NB4 (cell line): Measurements from ENCODE around the gene ASPHD2.

Source experiments
- DNase-seq: peaks from one replicate; pipeline ENCODE4 v3.0.0; 2010; ENCODE audit warnings: low read depth
- H3K4me3 ChIP-seq: one replicate; pipeline ENCODE4 v1.5.1; 2011; ENCODE audit warnings: mild to moderate bottlenecking, low read depth, low read length, moderate library complexity
- MYC ChIP-seq: IDR thresholded peaks from 2 replicates; pipeline ENCODE4 v1.6.1; 2011; ENCODE audit warnings: low read depth, low read length
- POLR2A ChIP-seq: IDR thresholded peaks from 2 replicates; pipeline ENCODE4 v1.6.1; 2011; ENCODE audit warnings: mild to moderate bottlenecking; ENCODE audit not compliant: insufficient read length; ENCODE audit errors: extremely low read depth
- TF ChIP-seq, protein P1 (sequence below): IDR thresholded peaks from one replicate; pipeline ENCODE4 v1.5.1; 2012; ENCODE audit warnings: low read depth, low read length
- TF ChIP-seq, protein P2 (sequence below): IDR thresholded peaks from 2 replicates; pipeline ENCODE4 v1.6.1; 2011; ENCODE audit warnings: low read depth, low read length

The ASPHD2 gene

DNA sequence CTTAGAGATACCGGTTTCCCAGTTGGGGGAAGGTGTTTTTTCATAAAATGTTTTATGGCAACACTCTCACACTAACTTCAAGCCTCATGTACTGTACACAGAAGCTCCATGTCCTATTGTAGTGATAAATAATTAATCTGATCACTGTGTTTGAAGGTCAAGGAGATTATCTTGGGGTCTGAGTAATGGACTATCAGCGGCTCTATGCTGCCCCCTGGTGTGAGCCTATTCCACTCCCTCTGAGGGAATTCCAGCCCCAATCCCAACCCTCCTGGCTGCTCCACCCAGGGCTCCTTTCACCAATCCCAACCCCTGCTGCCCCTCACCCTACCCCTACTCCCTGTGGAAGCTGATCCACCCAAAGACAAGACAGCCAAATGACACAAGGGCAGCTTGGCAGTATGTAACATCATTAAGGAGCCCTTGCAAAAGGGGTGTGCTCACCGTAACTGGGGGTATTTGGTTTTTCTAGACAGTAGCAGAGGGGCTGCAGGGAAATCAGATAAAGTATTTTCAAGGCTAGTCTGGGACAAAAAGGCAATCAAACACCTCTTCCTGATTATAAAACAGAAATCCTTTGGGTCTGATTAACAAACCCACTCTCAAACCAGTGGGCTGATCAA lies 32.2 kb downstream of the ASPHD2 start:
- DNase-seq: peak; percentile 53
- TF ChIP-seq POLR2A: no peak
- TF ChIP-seq, protein P1, sequence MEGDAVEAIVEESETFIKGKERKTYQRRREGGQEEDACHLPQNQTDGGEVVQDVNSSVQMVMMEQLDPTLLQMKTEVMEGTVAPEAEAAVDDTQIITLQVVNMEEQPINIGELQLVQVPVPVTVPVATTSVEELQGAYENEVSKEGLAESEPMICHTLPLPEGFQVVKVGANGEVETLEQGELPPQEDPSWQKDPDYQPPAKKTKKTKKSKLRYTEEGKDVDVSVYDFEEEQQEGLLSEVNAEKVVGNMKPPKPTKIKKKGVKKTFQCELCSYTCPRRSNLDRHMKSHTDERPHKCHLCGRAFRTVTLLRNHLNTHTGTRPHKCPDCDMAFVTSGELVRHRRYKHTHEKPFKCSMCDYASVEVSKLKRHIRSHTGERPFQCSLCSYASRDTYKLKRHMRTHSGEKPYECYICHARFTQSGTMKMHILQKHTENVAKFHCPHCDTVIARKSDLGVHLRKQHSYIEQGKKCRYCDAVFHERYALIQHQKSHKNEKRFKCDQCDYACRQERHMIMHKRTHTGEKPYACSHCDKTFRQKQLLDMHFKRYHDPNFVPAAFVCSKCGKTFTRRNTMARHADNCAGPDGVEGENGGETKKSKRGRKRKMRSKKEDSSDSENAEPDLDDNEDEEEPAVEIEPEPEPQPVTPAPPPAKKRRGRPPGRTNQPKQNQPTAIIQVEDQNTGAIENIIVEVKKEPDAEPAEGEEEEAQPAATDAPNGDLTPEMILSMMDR: peak; percentile 74
- H3K4me3 ChIP-seq: no peak overlapping the region

DNA sequence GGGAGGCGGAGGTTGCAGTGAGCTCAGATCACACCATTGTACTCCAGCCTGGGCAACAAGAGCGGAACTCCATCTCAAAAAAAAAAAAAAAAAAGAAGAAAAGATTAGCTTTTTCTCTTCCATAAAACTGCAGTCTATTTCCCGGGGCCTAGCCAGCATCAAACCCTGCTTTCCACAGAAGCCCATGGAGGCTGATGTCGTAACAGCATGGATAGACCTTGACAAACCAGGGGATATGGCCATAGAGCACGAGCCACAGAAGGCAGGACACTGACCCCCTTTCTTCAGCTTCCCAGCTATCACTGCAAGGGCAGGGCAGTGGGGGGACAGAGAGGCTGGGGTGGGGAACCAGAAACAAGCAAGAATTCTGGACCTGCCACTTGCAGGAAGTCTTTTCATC lies 33.0 kb downstream of the ASPHD2 start:
- TF ChIP-seq, protein P2, sequence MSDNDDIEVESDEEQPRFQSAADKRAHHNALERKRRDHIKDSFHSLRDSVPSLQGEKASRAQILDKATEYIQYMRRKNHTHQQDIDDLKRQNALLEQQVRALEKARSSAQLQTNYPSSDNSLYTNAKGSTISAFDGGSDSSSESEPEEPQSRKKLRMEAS: no peak
- no peak for TF ChIP-seq POLR2A
- TF ChIP-seq MYC: no peak
- TF ChIP-seq, protein P1: no peak
- no peak overlapping the region for H3K4me3 ChIP-seq
- no peak for DNase-seq

DNA sequence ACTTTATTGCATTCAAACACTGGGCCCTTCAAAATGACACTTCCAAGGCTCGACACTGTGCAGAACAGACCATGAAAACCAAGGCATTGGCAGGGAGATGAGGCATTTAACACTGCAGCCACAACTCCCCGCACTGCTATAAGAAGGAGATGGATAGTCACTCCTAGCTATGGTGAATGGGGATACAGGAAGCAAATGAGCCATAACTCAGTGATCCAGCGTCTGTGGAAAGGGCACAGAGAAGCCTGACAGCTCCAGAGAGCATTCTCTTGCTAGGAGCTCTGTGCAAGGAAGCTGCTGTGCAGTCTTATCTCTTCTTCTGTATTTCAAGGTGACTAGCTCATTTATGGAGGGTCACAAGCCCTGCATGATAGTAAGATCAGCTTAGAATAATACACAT lies 33.6 kb downstream of the ASPHD2 start:
- no peak for DNase-seq
- H3K4me3 ChIP-seq: no peak overlapping the region
- TF ChIP-seq, protein P1: no peak
- TF ChIP-seq MYC (no peak), POLR2A (no peak)
- TF ChIP-seq, protein P2: no peak

DNA sequence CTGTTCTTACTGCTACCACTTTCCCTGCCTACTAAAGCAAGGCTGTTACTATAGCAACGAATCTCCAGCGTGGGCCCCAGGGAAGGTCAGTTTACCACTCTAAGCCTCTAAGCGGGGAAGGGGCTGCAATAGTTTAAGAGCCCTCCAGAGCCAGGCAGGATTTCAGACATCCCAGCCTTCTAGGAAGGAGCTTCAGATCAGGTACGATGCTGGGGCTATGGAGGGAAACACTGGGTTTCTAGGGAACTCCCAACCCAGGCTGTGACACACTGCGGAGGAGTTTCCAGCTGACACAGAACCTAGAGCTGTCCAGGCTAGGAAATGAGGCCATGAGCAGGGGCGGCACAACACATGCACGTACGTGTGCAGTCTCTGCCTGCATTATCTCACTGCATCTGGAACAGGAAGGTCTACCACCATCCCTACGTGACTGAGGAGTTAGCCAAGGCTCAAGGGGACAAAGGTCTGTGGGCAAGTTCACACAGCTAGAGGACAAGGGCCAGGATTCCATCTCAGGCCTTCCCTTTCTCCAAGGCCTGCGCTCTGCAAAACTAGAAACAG lies 34.1 kb downstream of the ASPHD2 start:
- no peak overlapping the region for H3K4me3 ChIP-seq
- DNase-seq: no peak
- TF ChIP-seq POLR2A: no peak
- TF ChIP-seq, protein P1: no peak
- TF ChIP-seq MYC: no peak
- TF ChIP-seq, protein P2: no peak

DNA sequence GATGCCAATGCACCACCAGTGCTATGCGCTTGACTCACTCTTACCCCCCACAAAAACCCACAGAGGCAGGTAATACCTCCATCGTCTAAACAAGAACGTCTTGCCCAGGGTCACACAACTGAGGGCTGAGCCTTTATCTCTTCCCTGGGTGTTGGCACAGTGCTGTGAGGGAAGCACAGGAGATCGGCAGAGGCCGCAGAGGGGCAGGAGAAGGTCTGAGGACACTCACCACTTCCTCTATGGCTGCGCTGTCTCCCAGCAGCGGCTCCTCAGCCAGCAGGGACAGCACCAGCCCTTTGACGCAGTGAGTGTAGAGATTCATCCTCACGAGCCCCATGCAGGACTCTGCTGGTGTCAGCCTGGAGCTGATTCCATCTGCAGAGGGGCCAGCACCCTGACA lies 34.6 kb downstream of the ASPHD2 start:
- DNase-seq: no peak
- H3K4me3 ChIP-seq: no peak overlapping the region
- TF ChIP-seq, protein P1: no peak
- TF ChIP-seq MYC (no peak), POLR2A (no peak)
- TF ChIP-seq, protein P2: no peak

DNA sequence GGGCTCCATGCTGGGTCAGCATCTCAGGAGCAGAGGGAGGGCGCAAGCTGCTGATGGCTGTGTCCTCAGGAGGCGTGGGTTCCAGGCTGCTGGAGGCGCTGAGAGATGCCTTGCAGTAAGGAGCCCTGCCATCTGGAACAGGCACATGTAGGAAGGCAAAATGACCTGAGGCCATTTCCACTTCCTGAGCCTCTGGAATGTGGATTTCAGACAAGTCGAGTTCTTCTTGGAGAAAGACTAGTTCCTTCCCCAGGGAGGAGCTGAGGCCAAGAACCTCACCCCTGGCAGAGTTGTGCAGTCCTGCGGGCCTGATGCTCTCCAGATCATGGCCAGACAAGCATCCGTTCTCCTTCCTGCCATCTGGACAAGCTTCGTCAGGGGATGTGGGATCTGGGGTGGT lies 35.3 kb downstream of the ASPHD2 start:
- H3K4me3 ChIP-seq: no peak overlapping the region
- no peak for DNase-seq
- TF ChIP-seq, protein P2: no peak
- TF ChIP-seq, protein P1: no peak
- TF ChIP-seq POLR2A: no peak
- TF ChIP-seq MYC: no peak
